Gastrocnemius medialis (tissue), 4 donors: ENCODE results near the gene RPL32. TPM values are rescaled to one million over a fixed set of nuclear protein-coding genes. Genes with fewer than 3 reads are reported as not detected.
"Not testable (repeated sequence)": the region's sequence is repeated elsewhere in the genome, so short reads cannot be mapped to it uniquely, and the experiment has no call there.

ENCODE experiments used
- ATAC-seq, 2 donors: fragments of 150-250 bp; one replicate each; pipeline ENCODE4 v1.9.1; 2016
- DNase-seq, 2 donors: peaks; one replicate each; pipeline ENCODE4 v3.0.0-alpha.2; 2019
- H3K27ac ChIP-seq, 4 donors: fragments of 200-600 bp; sonication (generic); 1 replicate in 1 of 4; 2 replicates in 3 of 4; pipeline ENCODE4 v1.5.1; 2016 to 2018; ENCODE audit warnings: mild to moderate bottlenecking in 2 of 4, moderate library complexity in 1 of 4
- H3K27me3 ChIP-seq, 3 donors: fragments of 200-600 bp; sonication (generic) in 2 of 3; 1 replicate in 1 of 3; 2 replicates in 2 of 3; pipeline versions ENCODE4 v1.5.1 to v1.6.0; 2016 to 2019; ENCODE audit warnings: mild to moderate bottlenecking in 1 of 3, moderate library complexity in 1 of 3
- H3K36me3 ChIP-seq, 2 donors: fragments of 200-600 bp; sonication (generic) in 1 of 2; one replicate each; pipeline ENCODE4 v1.5.1; 2017 to 2018
- H3K4me1 ChIP-seq, 2 donors: fragments of 200-600 bp; sonication (generic) in 1 of 2; one replicate each; pipeline ENCODE4 v1.5.1; 2016 to 2017; ENCODE audit warnings: mild to moderate bottlenecking in 2 of 2
- H3K4me3 ChIP-seq, 4 donors: fragments of 200-600 bp; sonication (generic) in 3 of 4; 1 replicate in 1 of 4; 2 replicates in 3 of 4; pipeline ENCODE4 v1.5.1; 2016 to 2019; ENCODE audit warnings: mild to moderate bottlenecking in 2 of 4
- H3K9me3 ChIP-seq, 3 donors: fragments of 200-600 bp; sonication (generic) in 2 of 3; 1 replicate in 1 of 3; 2 replicates in 2 of 3; pipeline ENCODE4 v1.5.1; 2016 to 2019
- POLR2A ChIP-seq, 2 donors: fragments of 450-650 bp; IDR thresholded peaks; one replicate each; pipeline ENCODE4 v1.6.1; 2017; ENCODE audit warnings: antibody characterized with exemption in 2 of 2, mild to moderate bottlenecking in 2 of 2, moderate library complexity in 2 of 2
- in situ Hi-C, 4 donors: fragments of 200-750 bp; cut with MboI; loops; one replicate each; pipeline versions ENCODE4 v1.15.0 to v1.8.0; 2017; ENCODE audit warnings: low sequenced_read_pairs in 4 of 4
- intact Hi-C: fragments of 100-400 bp; cut with DNase I; formaldehyde crosslinking; loops from one replicate; pipeline ENCODE4 v1.15.1; 2023; ENCODE audit warnings: low total_unique reads
- total RNA-seq, 4 donors: library from RNA; depleted of rRNA; stranded (reverse); fragments of >200 nt; gene quantifications; one replicate each; pipeline versions ENCODE4 v1.1.0 to v1.2.3, GENCODE V29; 2016
- TF ChIP-seq, protein P1 (sequence below), 5 experiments: fragments of 450-650 bp in 3 of 5; fragments of 200-600 bp in 2 of 5; sonication (generic) in 2 of 5; IDR thresholded peaks in 4 of 5; conservative IDR thresholded peaks in 1 of 5; 1 replicate in 4 of 5; 2 replicates in 1 of 5; pipeline ENCODE4 v1.5.1; 2016 to 2019; ENCODE audit warnings: antibody characterized with exemption in 5 of 5, mild to moderate bottlenecking in 3 of 5, moderate library complexity in 3 of 5

The RPL32 gene
- total RNA-seq, 4 donors from 2014 or later, result 765 to 1,204 (median 990) TPM

- Histone ChIP-seq H3K4me3 (no peak overlapping the region), H3K27ac (no peak overlapping the region), H3K4me1 (peaks cover 15 to 23% of the 10 kb centered on the region in 2 donors), H3K27me3 (no peaks in the 10 kb centered on the region), H3K9me3 (no peaks in the 10 kb centered on the region), H3K36me3 (no peaks in the 10 kb centered on the region)
- intact Hi-C loops, result no loop called here
- TF ChIP-seq, protein P1, sequence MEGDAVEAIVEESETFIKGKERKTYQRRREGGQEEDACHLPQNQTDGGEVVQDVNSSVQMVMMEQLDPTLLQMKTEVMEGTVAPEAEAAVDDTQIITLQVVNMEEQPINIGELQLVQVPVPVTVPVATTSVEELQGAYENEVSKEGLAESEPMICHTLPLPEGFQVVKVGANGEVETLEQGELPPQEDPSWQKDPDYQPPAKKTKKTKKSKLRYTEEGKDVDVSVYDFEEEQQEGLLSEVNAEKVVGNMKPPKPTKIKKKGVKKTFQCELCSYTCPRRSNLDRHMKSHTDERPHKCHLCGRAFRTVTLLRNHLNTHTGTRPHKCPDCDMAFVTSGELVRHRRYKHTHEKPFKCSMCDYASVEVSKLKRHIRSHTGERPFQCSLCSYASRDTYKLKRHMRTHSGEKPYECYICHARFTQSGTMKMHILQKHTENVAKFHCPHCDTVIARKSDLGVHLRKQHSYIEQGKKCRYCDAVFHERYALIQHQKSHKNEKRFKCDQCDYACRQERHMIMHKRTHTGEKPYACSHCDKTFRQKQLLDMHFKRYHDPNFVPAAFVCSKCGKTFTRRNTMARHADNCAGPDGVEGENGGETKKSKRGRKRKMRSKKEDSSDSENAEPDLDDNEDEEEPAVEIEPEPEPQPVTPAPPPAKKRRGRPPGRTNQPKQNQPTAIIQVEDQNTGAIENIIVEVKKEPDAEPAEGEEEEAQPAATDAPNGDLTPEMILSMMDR (IDR thresholded peaks at IDR 0.05 in 4 of 5, conservative IDR thresholded peaks at IDR 0.05 in 1 of 5), result no peak
- TF ChIP-seq POLR2A (IDR thresholded peaks at IDR 0.05), result no peak
- DNase-seq, result no peak
- in situ Hi-C loops, result loop anchor here in 3 of 4 donors (25.0 kb wide), 1 partner anchor 102 kb away; no protein-coding TSS in a partner anchor
- ATAC-seq, result no peak
Measured at GRCh38 chr3:12885583-12885930, 44.2 kb upstream of the RPL32 start.

GRCh38 chr3:12884790-12885582 is 43.6 kb upstream of the RPL32 start:
- no peak overlapping the region for H3K27ac ChIP-seq
- no peak for DNase-seq

GRCh38 chr3:12884186-12884680 is 42.9 kb upstream of the RPL32 start:
- H3K36me3 ChIP-seq, result no peaks in the 10 kb centered on the region

More at GRCh38 chr3:12884790-12885582, 43.6 kb upstream of the RPL32 start:
- Histone ChIP-seq H3K9me3 (no peaks in the 10 kb centered on the region), H3K36me3 (no peaks in the 10 kb centered on the region), H3K4me1 (peaks cover 15 to 23% of the 10 kb centered on the region in 2 donors), H3K27me3 (no peaks in the 10 kb centered on the region), H3K4me3 (no peak overlapping the region)
- no peak for ATAC-seq
- in situ Hi-C loops, result loop anchor here in 3 of 4 donors (25.0 kb wide), 1 partner anchor 102 kb away; no protein-coding TSS in a partner anchor
- intact Hi-C loops, result no loop called here
- TF ChIP-seq POLR2A (IDR thresholded peaks at IDR 0.05), result no peak
- TF ChIP-seq, protein P1 (IDR thresholded peaks at IDR 0.05 in 4 of 5, conservative IDR thresholded peaks at IDR 0.05 in 1 of 5), result no peak

DNA sequence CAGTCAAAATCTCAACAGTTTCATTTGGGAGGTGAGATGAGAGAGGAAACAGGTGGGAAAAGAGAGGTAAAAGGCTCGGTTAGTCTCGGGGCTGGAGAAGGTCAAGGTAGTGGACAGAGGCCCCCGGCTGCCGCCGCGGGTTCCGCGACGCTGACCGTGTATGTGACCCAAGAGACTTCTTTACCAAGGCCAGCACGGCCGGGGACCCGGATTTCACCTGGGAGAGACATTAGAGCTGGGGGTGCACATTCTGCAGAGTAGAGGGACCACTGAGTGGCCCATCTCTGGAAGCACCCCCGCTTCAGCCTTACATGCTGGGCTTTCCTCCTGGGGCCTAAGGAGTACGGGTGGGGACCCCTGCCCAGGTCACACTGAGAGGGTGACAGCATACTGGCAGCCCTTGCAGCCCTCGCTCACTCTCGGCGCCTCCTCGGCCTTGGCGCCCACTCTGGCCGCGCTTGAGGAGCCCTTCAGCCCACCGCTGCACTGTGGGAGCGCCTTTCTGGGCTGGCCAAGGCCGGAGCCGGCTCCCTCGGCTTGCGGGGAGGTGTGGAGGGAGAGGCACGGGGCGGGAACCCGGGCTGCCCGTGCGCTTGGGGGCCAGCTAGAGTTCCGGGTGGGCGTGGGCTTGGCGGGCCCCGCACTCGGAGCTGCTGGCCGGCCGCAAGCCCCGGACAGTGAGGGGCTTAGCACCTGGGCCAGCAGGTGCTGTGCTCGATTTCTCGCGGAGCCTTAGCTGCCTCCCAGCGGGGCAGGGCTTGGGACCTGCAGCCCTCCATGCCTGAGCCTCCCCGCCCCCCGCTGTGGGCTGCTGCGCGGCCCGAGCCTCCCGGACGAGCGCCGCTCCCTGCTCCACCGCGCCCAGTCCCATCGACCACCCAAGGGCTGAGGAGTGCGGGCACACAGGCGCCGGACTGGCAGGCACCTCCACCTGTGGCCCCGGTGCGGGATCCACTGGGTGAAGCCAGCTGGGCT is 41.3 kb upstream of the RPL32 start:
- H3K27ac ChIP-seq, result no peak overlapping the region
- H3K4me3 ChIP-seq, result no peak overlapping the region
- in situ Hi-C loops (loop anchor here in 3 of 4 donors (25.0 kb wide), 1 partner anchor 105 kb away; no protein-coding TSS in a partner anchor), intact Hi-C loops (no loop called here)
- ATAC-seq (no peak), DNase-seq (no peak)
- no peaks in the 10 kb centered on the region for H3K27me3 ChIP-seq
- peaks cover 15 to 23% of the 10 kb centered on the region in 2 donors for H3K4me1 ChIP-seq
- H3K36me3 ChIP-seq, result no peaks in the 10 kb centered on the region
- TF ChIP-seq POLR2A (IDR thresholded peaks at IDR 0.05), result no peak
- TF ChIP-seq, protein P1 (IDR thresholded peaks at IDR 0.05 in 4 of 5, conservative IDR thresholded peaks at IDR 0.05 in 1 of 5), result no peak
- H3K9me3 ChIP-seq, result no peaks in the 10 kb centered on the region

More at GRCh38 chr3:12884186-12884680, 42.9 kb upstream of the RPL32 start:
- in situ Hi-C loops, result loop anchor here in 3 of 4 donors (25.0 kb wide), 1 partner anchor 103 kb away; no protein-coding TSS in a partner anchor
- Histone ChIP-seq H3K4me1 (peaks cover 15 to 23% of the 10 kb centered on the region in 2 donors), H3K27ac (peak overlapping the region; percentile 32 to 56 (median 45)), H3K4me3 (no peak overlapping the region), H3K27me3 (no peaks in the 10 kb centered on the region), H3K9me3 (no peaks in the 10 kb centered on the region)
- intact Hi-C loops, result no loop called here
- DNase-seq (peak; percentile 44 to 56), ATAC-seq (peak; percentile 67 to 73)
- TF ChIP-seq POLR2A (IDR thresholded peaks at IDR 0.05), result no peak
- TF ChIP-seq, protein P1 (IDR thresholded peaks at IDR 0.05 in 4 of 5, conservative IDR thresholded peaks at IDR 0.05 in 1 of 5), result no peak

DNA sequence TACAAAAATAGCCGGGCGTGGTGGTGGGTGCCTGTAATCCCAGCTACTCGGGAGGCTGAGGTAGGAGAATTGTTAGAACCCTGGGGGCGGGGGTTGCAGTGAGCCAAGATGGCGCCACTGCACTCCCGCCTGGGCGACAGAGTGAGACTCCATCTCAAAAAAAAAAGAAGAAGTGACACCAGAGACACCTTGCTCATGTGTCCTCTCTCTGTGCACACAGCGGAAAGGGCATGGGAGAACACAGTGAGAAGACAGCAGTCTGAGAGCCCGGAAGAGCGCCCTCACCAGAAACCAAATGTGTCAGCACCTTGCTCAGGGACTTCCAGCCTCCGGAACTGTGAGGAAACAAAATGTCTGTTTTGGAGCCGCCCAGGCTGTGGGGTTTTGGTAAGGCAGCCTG is 40.5 kb upstream of the RPL32 start:
- intact Hi-C loops, H3K9me3 ChIP-seq, H3K36me3 ChIP-seq, DNase-seq, H3K27me3 ChIP-seq, H3K4me3 ChIP-seq, ATAC-seq, H3K27ac ChIP-seq: not testable (repeated sequence)
- H3K4me1 ChIP-seq, result peaks cover 15 to 21% of the 10 kb centered on the region in 2 donors
- in situ Hi-C loops, result loop anchor here in 3 of 4 donors (25.0 kb wide), 1 partner anchor 105 kb away; no protein-coding TSS in a partner anchor
